Glutamatergic neuron (in vitro differentiated cells): Measurements from ENCODE around the gene UBAC2. TPM values are rescaled to one million over a fixed set of nuclear protein-coding genes. Genes with fewer than 3 reads are reported as not detected.

ENCODE experiments used
- DNase-seq: peaks from one replicate; pipeline ENCODE4 v3.0.0; 2022
- H3K27ac Mint-ChIP-seq: one replicate; pipeline ENCODE4 v1.8.0; 2020; ENCODE audit warnings: mild to moderate bottlenecking, mixed read lengths, inconsistent platforms; ENCODE audit not compliant: unreplicated experiment
- H3K27me3 Mint-ChIP-seq: one replicate; pipeline ENCODE4 v1.8.0; 2020; ENCODE audit warnings: mild to moderate bottlenecking, moderate library complexity, mixed read lengths, inconsistent platforms; ENCODE audit not compliant: unreplicated experiment
- H3K36me3 Mint-ChIP-seq: one replicate; pipeline ENCODE4 v1.8.0; 2020; ENCODE audit warnings: mild to moderate bottlenecking, mixed read lengths, inconsistent platforms; ENCODE audit not compliant: unreplicated experiment
- H3K4me1 Mint-ChIP-seq: one replicate; pipeline ENCODE4 v1.8.0; 2020; ENCODE audit warnings: mild to moderate bottlenecking, low read depth, mixed read lengths, inconsistent platforms; ENCODE audit not compliant: unreplicated experiment
- H3K4me3 Mint-ChIP-seq: one replicate; pipeline ENCODE4 v1.8.0; 2020; ENCODE audit warnings: mild to moderate bottlenecking, mixed read lengths, inconsistent platforms; ENCODE audit not compliant: unreplicated experiment
- H3K9me3 Mint-ChIP-seq: one replicate; pipeline ENCODE4 v1.8.0; 2020; ENCODE audit warnings: mild to moderate bottlenecking, moderate library complexity, mixed read lengths, inconsistent platforms; ENCODE audit not compliant: unreplicated experiment
- total RNA-seq: library from RNA; stranded (reverse); fragmentation: NEBNext Ultra II Directional; extraction: Animal tissue kit (Norgen Biotek cat#: 25700); gene quantifications from one replicate; pipeline ENCODE4 v1.2.1, GENCODE V29; 2021; ENCODE audit not compliant: unreplicated experiment
- TF ChIP-seq, protein P1 (sequence below): fragments of 200-600 bp; sonication (generic); IDR thresholded peaks from one replicate; pipeline ENCODE4 v1.5.0; 2021; ENCODE audit not compliant: partially characterized antibody, unreplicated experiment

UBAC2 gene
- total RNA-seq, 1 donor from 2014 or later, result 33.3 TPM

DNA sequence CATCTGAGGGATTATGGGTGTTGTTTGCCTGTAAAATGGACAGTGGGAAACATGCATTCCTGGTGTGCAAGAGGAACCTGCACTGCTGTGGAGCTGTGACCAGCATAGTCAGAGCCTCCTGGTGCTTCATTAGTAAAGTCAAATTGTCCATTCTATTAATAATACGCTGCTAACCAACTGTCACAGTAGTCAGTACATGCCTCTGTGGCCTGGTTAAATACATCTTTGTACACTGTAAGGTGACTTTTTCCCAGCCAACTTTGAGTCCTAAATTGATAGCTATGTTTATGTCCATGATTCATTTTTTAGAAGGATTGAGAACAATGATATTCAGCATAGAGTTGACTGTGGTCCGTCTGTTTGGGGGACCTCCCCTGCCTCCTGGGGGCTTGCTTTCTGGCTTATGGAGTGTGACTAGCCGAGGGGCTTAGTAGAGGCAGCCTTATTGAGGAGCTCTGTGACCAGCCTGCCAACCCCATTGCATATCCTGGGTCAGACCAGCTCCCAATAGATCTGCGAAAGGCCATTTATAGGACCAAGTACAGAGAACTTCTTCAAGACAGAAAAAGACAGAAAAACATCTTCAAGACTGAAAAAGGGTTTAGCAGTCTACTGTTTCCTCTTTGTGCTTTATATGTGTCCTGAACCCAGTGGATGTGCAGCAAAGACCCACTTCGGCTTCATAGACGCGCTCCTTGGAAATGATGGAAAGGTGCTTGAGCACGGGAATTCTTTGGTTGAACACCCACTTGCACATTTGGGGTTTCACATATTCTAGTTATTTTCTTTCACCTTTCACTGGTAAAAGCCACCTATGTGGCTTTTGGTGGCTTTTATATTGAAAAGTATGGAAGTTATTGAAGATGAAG lies 102.2 kb downstream of the UBAC2 start:
- Mint-ChIP-seq H3K4me1 (peaks cover 9% of the 10 kb centered on the region), H3K9me3 (peaks cover 4% of the 10 kb centered on the region), H3K4me3 (no peak overlapping the region), H3K27ac (no peak overlapping the region), H3K36me3 (no peaks in the 10 kb centered on the region), H3K27me3 (peaks cover 2% of the 10 kb centered on the region)
- TF ChIP-seq, protein P1, sequence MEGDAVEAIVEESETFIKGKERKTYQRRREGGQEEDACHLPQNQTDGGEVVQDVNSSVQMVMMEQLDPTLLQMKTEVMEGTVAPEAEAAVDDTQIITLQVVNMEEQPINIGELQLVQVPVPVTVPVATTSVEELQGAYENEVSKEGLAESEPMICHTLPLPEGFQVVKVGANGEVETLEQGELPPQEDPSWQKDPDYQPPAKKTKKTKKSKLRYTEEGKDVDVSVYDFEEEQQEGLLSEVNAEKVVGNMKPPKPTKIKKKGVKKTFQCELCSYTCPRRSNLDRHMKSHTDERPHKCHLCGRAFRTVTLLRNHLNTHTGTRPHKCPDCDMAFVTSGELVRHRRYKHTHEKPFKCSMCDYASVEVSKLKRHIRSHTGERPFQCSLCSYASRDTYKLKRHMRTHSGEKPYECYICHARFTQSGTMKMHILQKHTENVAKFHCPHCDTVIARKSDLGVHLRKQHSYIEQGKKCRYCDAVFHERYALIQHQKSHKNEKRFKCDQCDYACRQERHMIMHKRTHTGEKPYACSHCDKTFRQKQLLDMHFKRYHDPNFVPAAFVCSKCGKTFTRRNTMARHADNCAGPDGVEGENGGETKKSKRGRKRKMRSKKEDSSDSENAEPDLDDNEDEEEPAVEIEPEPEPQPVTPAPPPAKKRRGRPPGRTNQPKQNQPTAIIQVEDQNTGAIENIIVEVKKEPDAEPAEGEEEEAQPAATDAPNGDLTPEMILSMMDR, result no peak
- DNase-seq, result no peak

DNA sequence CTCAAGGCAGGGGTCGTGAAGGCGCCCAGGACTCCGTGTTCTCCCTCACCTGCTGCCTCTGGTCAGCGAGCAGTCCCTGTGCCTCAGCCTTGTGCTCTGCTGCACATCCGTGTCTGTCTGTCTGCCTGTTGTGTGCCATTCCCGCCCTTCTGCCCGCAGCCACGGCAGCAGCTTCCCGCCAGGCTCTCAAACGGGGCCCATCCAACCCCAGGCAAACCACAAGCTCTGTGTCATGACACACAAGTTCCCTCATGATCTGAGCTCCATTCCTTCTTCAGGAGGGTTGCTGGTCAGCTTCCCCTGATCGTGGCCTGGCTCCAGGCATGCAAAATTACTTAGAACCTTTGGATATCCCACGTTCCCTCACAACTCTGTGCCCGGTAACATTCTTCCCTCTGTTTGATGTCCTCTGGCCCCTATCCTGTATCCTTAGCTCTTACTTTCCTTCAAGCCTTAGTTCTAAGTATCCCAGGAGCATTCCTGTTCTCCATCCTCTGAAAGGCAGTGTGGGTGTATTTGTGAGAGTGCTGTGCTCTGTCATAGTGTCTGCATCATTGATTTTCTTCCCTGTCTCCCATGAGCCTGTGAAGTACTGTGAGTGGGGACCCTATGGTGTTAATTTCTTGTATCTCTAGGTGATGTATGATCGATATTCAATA lies 103.3 kb downstream of the UBAC2 start:
- peaks cover 9% of the 10 kb centered on the region for H3K4me1 Mint-ChIP-seq
- no peak for DNase-seq
- H3K36me3 Mint-ChIP-seq, result no peaks in the 10 kb centered on the region
- peaks cover 4% of the 10 kb centered on the region for H3K9me3 Mint-ChIP-seq
- peaks cover 2% of the 10 kb centered on the region for H3K27me3 Mint-ChIP-seq
- TF ChIP-seq, protein P1, result no peak
- peak overlapping the region; percentile 48 for H3K27ac Mint-ChIP-seq
- H3K4me3 Mint-ChIP-seq, result no peak overlapping the region

DNA sequence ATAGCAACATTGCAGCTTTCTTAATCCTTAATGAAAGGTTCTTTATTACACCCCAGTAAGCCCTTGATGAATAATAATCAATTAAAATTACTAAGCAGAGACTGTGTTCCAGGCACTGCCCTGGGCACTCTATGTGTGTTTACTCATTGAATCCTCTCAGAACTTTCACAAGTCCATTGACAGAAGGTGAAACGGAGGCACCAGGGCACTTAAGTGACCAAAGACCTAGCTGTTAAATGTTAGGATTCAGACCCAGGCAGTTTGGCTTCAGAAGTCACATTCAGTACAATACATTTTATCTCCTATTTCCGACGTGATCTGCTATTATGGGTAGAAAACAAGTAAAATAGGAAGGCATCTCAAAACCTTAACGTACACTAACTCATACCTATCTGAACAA lies 103.9 kb downstream of the UBAC2 start:
- TF ChIP-seq, protein P1, result no peak
- Mint-ChIP-seq H3K36me3 (no peaks in the 10 kb centered on the region), H3K4me3 (no peak overlapping the region), H3K27ac (no peak overlapping the region), H3K4me1 (peaks cover 9% of the 10 kb centered on the region), H3K27me3 (peaks cover 2% of the 10 kb centered on the region), H3K9me3 (peaks cover 4% of the 10 kb centered on the region)
- no peak for DNase-seq

DNA sequence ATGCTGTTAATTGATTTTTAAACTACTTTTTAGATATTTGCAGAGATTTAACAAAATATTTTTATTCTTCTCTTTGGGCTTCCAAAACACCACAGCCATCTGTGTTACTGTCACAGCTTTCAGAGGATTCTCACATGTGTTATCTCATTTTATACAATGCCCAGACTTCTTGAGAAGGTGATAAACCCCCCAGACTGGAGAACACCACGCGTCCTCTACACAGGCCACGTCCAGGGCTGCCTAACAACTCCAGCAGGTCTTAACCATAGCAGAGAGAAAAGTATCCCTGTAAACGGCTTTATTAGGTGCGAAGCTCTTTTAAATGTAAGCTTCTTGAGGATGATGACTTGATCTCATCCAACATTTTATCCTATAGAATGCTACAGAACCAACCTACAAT lies 104.5 kb downstream of the UBAC2 start:
- Mint-ChIP-seq H3K27ac (no peak overlapping the region), H3K27me3 (peaks cover 2% of the 10 kb centered on the region), H3K4me3 (no peak overlapping the region), H3K9me3 (peaks cover 4% of the 10 kb centered on the region), H3K36me3 (no peaks in the 10 kb centered on the region), H3K4me1 (peaks cover 9% of the 10 kb centered on the region)
- TF ChIP-seq, protein P1, result no peak
- no peak for DNase-seq

DNA sequence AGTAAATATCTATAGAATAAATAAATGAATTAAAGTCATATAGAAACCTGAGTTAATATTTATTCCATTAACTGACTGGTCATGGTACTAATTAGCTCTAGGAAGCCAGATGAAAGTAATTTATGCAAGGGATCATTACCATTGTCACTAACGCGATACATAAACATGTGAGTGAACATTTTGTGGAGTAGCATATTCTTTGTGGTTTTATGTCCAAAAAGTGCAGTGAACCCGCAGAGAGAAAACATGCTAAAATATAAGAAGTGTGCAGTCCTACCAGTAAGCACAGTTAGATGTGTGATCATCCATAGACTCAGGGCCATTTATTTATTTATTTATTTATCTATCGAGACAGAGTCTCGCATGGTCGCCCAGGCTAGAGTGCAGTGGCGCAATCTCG lies 104.9 kb downstream of the UBAC2 start:
- no peak overlapping the region for H3K27ac Mint-ChIP-seq

More for the DNA sequence above, 104.9 kb downstream of the UBAC2 start:
- Mint-ChIP-seq H3K4me3 (no peak overlapping the region), H3K36me3 (no peaks in the 10 kb centered on the region), H3K27me3 (peaks cover 2% of the 10 kb centered on the region), H3K9me3 (peaks cover 4% of the 10 kb centered on the region), H3K4me1 (peaks cover 9% of the 10 kb centered on the region)
- TF ChIP-seq, protein P1, result no peak
- DNase-seq, result no peak
